ENCODE results near the gene EFNA4.

DNA sequence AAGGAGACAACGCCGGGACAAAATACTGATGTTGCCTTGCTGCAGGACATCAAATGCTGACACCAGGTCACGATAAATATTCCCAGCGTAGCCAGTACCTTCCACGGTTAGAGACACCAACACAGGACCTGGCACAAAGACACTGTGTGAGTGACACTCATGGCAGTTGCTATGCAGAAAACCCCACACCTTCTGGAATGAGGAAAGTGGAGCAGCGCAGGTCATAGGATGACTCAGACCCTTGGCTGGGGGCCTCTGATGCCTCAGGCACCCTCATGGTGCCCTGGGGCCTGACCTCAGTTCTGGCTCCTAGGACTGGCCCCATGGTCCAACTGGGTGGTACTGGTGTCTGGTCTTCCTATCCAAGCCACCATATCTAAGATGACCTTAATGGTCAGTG is 37.0 kb upstream of the EFNA4 start:
- TF ChIP-seq NFIC (IDR thresholded peaks at IDR 0.05; ENCODE audit: borderline replicate concordance) (no peak), TAF1 (IDR thresholded peaks at IDR 0.05; ENCODE audit: borderline replicate concordance, low read depth, low read length) (no peak), CTCF (IDR thresholded peaks at IDR 0.05) (no peak), JUND (IDR thresholded peaks at IDR 0.05) (no peak), EZH2phosphoT487 (IDR thresholded peaks at IDR 0.05; ENCODE audit: borderline replicate concordance, low read depth) (no peak), USF1 (IDR thresholded peaks at IDR 0.05; ENCODE audit: borderline replicate concordance, low read depth) (no peak), EP300 (IDR thresholded peaks at IDR 0.05; ENCODE audit: borderline replicate concordance in 1 of 2, low read depth in 1 of 2, low read length in 1 of 2) (no peak)
- TF ChIP-seq, protein P1, sequence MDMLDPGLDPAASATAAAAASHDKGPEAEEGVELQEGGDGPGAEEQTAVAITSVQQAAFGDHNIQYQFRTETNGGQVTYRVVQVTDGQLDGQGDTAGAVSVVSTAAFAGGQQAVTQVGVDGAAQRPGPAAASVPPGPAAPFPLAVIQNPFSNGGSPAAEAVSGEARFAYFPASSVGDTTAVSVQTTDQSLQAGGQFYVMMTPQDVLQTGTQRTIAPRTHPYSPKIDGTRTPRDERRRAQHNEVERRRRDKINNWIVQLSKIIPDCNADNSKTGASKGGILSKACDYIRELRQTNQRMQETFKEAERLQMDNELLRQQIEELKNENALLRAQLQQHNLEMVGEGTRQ (IDR thresholded peaks at IDR 0.05; ENCODE audit: borderline replicate concordance, low read depth, low read length), result no peak
